HepG2 (cell line): ENCODE results near the gene SAMD14. TPM values are rescaled to one million over a fixed set of nuclear protein-coding genes. Genes with fewer than 3 reads are reported as not detected.
A peak's percentile ranks its signal among the peaks of the same experiment; 100 is the strongest.

Experiments used
- ADNP ChIP-seq: sonication (generic); formaldehyde crosslinking; IDR thresholded peaks from 2 replicates; pipeline ENCODE4 v1.4.0; 2020; ENCODE audit warnings: missing genetic modification reagents
- BRCA1 ChIP-seq: sonication (generic); formaldehyde crosslinking; IDR thresholded peaks from 2 replicates; pipeline ENCODE4 v1.4.0; 2020; ENCODE audit warnings: missing genetic modification reagents
- GABPB1 ChIP-seq: IDR thresholded peaks from 2 replicates; pipeline ENCODE4 v1.6.1; 2016; ENCODE audit warnings: mild to moderate bottlenecking, missing genetic modification reagents, moderate library complexity, missing compliant biosample characterization
- GATAD1 ChIP-seq: IDR thresholded peaks from 2 replicates; pipeline ENCODE4 v1.6.1; 2016; ENCODE audit warnings: missing genetic modification reagents, missing compliant biosample characterization
- KDM2A ChIP-seq: sonication (generic); formaldehyde crosslinking; IDR thresholded peaks from 2 replicates; pipeline ENCODE4 v1.4.0; 2020; ENCODE audit warnings: low read depth, missing genetic modification reagents, borderline replicate concordance
- KDM5A ChIP-seq: fragments of 200-600 bp; sonication (generic); IDR thresholded peaks from 2 replicates; pipeline ENCODE4 v1.7.0; 2018; ENCODE audit warnings: antibody characterized with exemption, mild to moderate bottlenecking, low read length, borderline replicate concordance
- MAFG ChIP-seq: sonication (generic); formaldehyde crosslinking; IDR thresholded peaks from 2 replicates; pipeline ENCODE4 v1.5.1; 2020; ENCODE audit warnings: mild to moderate bottlenecking, missing genetic modification reagents
- RAD21 ChIP-seq: fragments of 450-650 bp; formaldehyde crosslinking; IDR thresholded peaks from 2 replicates; pipeline ENCODE4 v1.5.0; 2020; ENCODE audit warnings: mild to moderate bottlenecking
- SP4 ChIP-seq: sonication (generic); formaldehyde crosslinking; IDR thresholded peaks from 2 replicates; pipeline ENCODE4 v1.8.1; 2023; ENCODE audit warnings: mild to moderate bottlenecking, missing genetic modification reagents
- TBL1XR1 ChIP-seq: fragments of 150-350 bp; IDR thresholded peaks from 2 replicates; pipeline ENCODE4 v1.6.1; 2014; ENCODE audit warnings: borderline replicate concordance, low read length; ENCODE audit not compliant: partially characterized antibody
- TGIF2 ChIP-seq: IDR thresholded peaks from 2 replicates; pipeline ENCODE4 v1.6.1; 2016; ENCODE audit warnings: control low read depth, missing compliant biosample characterization
- ZNF598 ChIP-seq: sonication (generic); formaldehyde crosslinking; IDR thresholded peaks from 2 replicates; pipeline ENCODE4 v1.5.1; 2020; ENCODE audit warnings: mild to moderate bottlenecking, missing genetic modification reagents, borderline replicate concordance
- ZNF776 ChIP-seq: sonication (generic); formaldehyde crosslinking; IDR thresholded peaks from 2 replicates; pipeline ENCODE4 v1.4.0; 2020; ENCODE audit warnings: mild to moderate bottlenecking, missing genetic modification reagents
- polyA plus RNA-seq, 8 experiments: library from polyadenylated mRNA; depleted of rRNA in 3 of 8; stranded (reverse) in 7 of 8; unstranded in 1 of 8; fragments of >200 nt; fragmentation: Illumina TruSeq in 4 of 8; extraction: Trizol in 4 of 8; gene quantifications; 2 replicates each; pipeline versions ENCODE4 v1.2.1 to v1.2.3, GENCODE V29; 2011 to 2016; ENCODE audit warnings: low read depth in 4 of 8, missing spikeins in 1 of 8, mixed read lengths in 1 of 8; ENCODE audit not compliant: insufficient read depth in 1 of 8
- total RNA-seq, 5 experiments: library from RNA; depleted of rRNA; stranded (reverse); fragments of >200 nt; fragmentation: Illumina TruSeq; extraction: Trizol; gene quantifications; 2 replicates each; pipeline ENCODE4 v1.2.3, GENCODE V29; 2016; ENCODE audit warnings: low read depth in 1 of 5
- TF ChIP-seq, protein P1 (sequence below): sonication (generic); formaldehyde crosslinking; IDR thresholded peaks from 2 replicates; pipeline ENCODE4 v1.4.0; 2020; ENCODE audit warnings: mild to moderate bottlenecking, missing genetic modification reagents
- TF ChIP-seq, protein P2 (sequence below): sonication (generic); formaldehyde crosslinking; IDR thresholded peaks from 2 replicates; pipeline ENCODE4 v1.8.0; 2022; ENCODE audit warnings: mild to moderate bottlenecking, missing genetic modification reagents, borderline replicate concordance
- TF ChIP-seq, protein P3 (sequence below): sonication (generic); formaldehyde crosslinking; IDR thresholded peaks from 2 replicates; pipeline ENCODE4 v1.5.0; 2020; ENCODE audit warnings: missing genetic modification reagents, mild to moderate bottlenecking, borderline replicate concordance
- TF ChIP-seq, protein P4 (sequence below): fragments of 450-650 bp; IDR thresholded peaks from 2 replicates; pipeline ENCODE4 v1.6.1; 2017; ENCODE audit warnings: mild to moderate bottlenecking
- TF ChIP-seq, protein P5 (sequence below): sonication (generic); formaldehyde crosslinking; IDR thresholded peaks from 2 replicates; pipeline ENCODE4 v1.4.0; 2020; ENCODE audit warnings: missing genetic modification reagents, low read depth, mild to moderate bottlenecking, borderline replicate concordance
- TF ChIP-seq, protein P6 (sequence below): sonication (generic); formaldehyde crosslinking; IDR thresholded peaks from 2 replicates; pipeline ENCODE4 v1.4.0; 2020; ENCODE audit warnings: missing genetic modification reagents

Gene SAMD14
- total and polyA plus RNA-seq, 2 of the 13 experiments (the other 11 are each of a cell fraction or from before 2014, with no cell fraction given), result 0.07 to 0.22 TPM

DNA sequence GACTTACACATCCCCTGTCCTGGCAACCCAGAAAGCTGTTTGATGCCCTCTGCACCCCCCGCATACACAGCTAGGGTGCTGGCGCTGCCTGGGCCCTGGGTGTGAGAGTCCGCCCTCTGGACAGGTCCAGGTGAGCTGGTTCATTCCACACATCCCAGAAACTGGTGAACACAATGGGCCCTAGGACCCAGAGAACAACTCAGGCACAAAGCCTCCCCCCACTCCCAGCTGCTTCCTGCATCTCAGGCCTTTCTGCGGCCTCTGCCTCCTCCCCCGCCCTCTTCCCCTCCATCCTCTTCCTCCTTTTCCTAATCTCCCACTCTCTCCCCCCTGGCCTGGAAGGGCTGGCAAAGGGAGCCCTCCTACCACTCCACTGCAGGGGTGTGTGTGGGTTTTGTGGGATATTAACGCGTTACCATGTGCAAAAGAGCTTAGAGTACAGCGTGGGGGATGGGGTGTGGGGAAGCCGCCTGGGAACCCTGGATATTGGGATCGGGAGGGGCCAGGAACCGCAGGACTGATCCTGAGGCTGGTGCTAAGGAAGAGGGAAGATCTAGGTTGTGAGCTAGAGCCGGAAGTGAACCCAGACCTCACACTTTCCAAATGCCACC lies 22.1 kb upstream of the SAMD14 start (continued):
- TF ChIP-seq, protein P1, sequence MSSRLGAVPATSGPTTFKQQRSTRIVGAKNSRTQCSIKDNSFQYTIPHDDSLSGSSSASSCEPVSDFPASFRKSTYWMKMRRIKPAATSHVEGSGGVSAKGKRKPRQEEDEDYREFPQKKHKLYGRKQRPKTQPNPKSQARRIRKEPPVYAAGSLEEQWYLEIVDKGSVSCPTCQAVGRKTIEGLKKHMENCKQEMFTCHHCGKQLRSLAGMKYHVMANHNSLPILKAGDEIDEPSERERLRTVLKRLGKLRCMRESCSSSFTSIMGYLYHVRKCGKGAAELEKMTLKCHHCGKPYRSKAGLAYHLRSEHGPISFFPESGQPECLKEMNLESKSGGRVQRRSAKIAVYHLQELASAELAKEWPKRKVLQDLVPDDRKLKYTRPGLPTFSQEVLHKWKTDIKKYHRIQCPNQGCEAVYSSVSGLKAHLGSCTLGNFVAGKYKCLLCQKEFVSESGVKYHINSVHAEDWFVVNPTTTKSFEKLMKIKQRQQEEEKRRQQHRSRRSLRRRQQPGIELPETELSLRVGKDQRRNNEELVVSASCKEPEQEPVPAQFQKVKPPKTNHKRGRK (CRISPR knock-in tag), result no peak
- TF ChIP-seq GABPB1 (CRISPR knock-in tag) (peak; percentile 82), TGIF2 (CRISPR knock-in tag) (0 out of 2 replicates have a peak, but pooled peaks have one; percentile 28), ZNF776 (CRISPR knock-in tag) (0 out of 2 replicates have a peak, but pooled peaks have one; percentile 26), GATAD1 (CRISPR knock-in tag) (peak; percentile 79), ZNF598 (CRISPR knock-in tag) (no peak), KDM2A (CRISPR knock-in tag) (peak; percentile 68; the same call in 1 of the 2 replicates), BRCA1 (no peak), TBL1XR1 (peak; percentile 28), ADNP (CRISPR knock-in tag) (peak; percentile 52; the same call in 1 of the 2 replicates), RAD21 (CRISPR knock-in tag) (no peak; the same call in 1 of the 2 replicates), MAFG (CRISPR knock-in tag) (no peak), KDM5A (no peak), SP4 (CRISPR knock-in tag) (no peak; the same call in 1 of the 2 replicates)
- TF ChIP-seq, protein P2, sequence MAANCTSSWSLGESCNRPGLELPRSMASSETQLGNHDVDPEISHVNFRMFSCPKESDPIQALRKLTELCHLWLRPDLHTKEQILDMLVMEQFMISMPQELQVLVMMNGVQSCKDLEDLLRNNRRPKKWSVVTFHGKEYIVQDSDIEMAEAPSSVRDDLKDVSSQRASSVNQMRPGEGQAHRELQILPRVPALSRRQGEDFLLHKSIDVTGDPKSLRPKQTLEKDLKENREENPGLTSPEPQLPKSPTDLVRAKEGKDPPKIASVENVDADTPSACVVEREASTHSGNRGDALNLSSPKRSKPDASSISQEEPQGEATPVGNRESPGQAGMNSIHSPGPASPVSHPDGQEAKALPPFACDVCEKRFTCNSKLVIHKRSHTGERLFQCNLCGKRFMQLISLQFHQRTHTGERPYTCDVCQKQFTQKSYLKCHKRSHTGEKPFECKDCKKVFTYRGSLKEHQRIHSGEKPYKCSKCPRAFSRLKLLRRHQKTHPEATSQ (CRISPR knock-in tag), result no peak
- TF ChIP-seq, protein P3, sequence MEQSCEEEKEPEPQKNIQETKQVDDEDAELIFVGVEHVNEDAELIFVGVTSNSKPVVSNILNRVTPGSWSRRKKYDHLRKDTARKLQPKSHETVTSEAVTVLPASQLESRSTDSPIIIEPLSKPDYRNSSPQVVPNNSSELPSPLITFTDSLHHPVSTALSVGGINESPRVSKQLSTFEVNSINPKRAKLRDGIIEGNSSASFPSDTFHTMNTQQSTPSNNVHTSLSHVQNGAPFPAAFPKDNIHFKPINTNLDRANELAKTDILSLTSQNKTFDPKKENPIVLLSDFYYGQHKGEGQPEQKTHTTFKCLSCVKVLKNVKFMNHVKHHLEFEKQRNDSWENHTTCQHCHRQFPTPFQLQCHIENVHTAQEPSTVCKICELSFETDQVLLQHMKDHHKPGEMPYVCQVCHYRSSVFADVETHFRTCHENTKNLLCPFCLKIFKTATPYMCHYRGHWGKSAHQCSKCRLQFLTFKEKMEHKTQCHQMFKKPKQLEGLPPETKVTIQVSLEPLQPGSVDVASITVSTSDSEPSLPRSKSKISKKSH (CRISPR knock-in tag), result peak; percentile 65; the same call in 1 of the 2 replicates
- TF ChIP-seq, protein P4, sequence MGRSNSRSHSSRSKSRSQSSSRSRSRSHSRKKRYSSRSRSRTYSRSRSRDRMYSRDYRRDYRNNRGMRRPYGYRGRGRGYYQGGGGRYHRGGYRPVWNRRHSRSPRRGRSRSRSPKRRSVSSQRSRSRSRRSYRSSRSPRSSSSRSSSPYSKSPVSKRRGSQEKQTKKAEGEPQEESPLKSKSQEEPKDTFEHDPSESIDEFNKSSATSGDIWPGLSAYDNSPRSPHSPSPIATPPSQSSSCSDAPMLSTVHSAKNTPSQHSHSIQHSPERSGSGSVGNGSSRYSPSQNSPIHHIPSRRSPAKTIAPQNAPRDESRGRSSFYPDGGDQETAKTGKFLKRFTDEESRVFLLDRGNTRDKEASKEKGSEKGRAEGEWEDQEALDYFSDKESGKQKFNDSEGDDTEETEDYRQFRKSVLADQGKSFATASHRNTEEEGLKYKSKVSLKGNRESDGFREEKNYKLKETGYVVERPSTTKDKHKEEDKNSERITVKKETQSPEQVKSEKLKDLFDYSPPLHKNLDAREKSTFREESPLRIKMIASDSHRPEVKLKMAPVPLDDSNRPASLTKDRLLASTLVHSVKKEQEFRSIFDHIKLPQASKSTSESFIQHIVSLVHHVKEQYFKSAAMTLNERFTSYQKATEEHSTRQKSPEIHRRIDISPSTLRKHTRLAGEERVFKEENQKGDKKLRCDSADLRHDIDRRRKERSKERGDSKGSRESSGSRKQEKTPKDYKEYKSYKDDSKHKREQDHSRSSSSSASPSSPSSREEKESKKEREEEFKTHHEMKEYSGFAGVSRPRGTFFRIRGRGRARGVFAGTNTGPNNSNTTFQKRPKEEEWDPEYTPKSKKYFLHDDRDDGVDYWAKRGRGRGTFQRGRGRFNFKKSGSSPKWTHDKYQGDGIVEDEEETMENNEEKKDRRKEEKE, result no peak
- TF ChIP-seq, protein P5, sequence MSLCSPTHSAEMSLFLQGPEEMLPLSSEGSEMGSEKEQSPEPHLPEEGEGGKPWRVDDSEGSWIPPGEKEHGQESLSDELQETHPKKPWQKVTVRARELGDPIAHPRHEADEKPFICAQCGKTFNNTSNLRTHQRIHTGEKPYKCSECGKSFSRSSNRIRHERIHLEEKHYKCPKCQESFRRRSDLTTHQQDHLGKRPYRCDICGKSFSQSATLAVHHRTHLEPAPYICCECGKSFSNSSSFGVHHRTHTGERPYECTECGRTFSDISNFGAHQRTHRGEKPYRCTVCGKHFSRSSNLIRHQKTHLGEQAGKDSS (CRISPR knock-in tag), result no peak
- TF ChIP-seq, protein P6, sequence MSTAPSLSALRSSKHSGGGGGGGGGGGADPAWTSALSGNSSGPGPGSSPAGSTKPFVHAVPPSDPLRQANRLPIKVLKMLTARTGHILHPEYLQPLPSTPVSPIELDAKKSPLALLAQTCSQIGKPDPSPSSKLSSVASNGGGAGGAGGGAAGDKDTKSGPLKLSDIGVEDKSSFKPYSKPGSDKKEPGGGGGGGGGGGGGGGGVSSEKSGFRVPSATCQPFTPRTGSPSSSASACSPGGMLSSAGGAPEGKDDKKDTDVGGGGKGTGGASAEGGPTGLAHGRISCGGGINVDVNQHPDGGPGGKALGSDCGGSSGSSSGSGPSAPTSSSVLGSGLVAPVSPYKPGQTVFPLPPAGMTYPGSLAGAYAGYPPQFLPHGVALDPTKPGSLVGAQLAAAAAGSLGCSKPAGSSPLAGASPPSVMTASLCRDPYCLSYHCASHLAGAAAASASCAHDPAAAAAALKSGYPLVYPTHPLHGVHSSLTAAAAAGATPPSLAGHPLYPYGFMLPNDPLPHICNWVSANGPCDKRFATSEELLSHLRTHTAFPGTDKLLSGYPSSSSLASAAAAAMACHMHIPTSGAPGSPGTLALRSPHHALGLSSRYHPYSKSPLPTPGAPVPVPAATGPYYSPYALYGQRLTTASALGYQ (CRISPR knock-in tag), result no peak
